ENCODE measurements around the gene NOX1.
"Not testable (repeated sequence)": the region's sequence is repeated elsewhere in the genome, so short reads cannot be mapped to it uniquely, and the experiment has no call there.

NOX1 gene

DNA sequence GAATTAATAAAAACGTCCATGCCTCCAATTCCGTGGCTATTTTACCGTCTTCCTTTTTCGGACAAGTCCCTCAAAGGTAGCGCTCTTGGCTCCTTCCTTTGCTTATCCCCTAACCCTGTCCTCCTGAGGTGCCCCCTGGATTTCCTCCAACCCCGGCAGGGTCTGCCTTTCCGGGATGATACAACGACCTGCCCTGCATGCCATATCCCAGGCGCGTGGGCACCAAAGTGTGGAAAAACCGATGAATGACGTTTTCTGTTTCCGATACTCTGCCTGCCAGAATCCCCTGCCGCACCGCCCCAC is 54.7 kb downstream of the NOX1 start:
- no peak for DNase-seq (ENCODE audit: low spot score)

DNA sequence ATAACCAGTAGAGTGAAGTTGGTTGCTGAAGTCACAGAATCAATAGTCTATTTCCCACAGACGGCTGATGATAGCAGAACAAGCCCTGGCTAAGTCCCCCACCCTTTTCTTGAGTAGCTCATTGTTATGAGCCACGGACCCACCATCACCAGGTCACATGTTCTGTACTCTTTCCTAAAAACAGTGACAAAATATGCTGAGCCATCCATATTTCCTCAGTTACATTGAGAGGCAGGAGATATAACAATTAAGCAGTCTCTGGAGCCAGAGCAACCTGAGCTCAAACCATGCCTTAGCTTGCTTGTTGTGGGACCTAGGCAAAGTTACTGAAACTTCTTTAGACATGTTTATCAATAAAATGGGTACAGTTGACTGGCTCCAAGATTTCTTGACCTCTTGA is 56.8 kb downstream of the NOX1 start:
- DNase-seq (ENCODE audit: low spot score) = no peak

DNA sequence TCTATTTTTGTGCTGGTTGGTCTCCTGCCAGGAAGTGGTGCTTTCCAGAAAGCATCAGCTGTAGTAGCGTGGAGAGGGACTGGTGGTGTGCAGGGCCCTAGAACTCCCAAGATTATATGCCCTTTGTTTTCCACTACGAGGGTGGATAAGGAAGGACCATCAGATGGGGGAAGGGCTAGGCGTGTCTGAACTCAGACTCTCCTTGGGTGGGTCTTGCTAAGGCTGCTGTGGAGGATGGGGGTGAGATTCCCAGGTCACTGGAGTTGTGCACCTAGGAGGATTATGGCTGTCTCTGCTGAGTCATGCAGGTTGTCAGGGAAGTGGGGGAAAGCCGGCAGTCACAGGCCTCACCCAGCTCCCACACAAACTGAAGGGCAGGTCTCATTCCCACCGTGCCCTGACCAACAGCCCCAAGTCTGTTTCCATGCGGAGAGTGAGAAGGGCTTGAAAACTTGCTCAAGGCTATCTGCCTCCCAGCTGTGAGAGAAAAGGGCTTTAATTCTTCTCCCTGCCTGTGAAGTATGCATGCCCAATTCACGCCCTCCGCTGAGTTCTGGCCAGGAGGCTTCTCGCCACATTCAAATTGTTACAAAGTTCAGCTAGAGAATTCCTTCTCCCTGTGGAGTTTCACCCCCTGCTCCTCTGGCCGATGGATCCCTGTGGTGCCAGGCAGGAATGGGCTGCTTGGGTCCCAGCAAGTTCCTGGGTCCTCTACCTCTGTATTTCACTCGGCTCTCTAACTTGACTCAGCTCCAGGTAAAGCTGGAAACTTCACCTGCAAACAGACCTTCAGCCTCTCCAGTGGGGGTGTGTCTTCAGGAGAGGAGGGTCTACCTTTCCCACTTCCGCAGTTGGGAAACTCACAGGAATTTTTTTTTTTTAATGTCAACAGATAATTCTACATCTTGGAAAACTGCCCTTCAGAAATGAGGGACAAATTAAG is 61.7 kb downstream of the NOX1 start:
- DNase-seq (ENCODE audit: low spot score) = peak; percentile 46

DNA sequence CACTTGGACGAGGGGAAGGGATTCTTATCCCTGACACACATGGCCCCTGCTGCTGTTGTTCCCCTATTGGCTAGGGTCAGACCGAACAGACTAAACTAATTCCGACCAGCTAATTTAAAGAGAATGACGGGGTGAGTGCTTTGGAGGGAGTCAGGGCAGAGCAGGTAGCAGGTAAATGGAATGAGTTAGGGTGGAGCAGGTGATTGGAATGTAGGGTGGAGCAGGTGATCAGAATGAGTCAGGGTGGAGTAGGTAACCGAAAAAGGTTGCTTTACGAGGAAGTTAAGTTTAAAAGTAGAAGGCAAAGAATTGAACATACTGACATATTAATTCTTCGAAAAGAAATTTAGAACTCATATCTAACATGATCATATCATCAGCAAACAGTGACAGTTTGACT is 65.9 kb downstream of the NOX1 start:
- DNase-seq (ENCODE audit: low spot score) = not testable (repeated sequence)

DNA sequence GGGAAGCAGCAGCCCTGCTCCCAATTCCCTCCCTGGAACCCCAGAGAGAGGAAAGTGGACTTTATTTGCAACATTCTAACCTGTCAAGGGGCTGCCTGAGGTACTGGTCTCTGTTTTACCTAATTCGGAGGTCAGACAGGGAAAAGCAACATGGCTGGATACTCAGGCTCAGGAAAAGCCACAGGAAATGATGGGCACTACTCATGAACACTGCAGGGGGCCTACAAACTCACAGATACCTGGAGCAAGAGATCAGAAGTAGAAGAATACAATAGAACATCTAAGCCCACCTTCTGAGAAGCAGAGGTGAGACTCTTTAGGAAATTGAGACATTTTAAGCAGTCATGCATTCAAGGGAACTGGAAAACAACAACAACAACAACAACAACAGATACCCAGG is 69.4 kb downstream of the NOX1 start:
- DNase-seq (ENCODE audit: low spot score) = no peak

DNA sequence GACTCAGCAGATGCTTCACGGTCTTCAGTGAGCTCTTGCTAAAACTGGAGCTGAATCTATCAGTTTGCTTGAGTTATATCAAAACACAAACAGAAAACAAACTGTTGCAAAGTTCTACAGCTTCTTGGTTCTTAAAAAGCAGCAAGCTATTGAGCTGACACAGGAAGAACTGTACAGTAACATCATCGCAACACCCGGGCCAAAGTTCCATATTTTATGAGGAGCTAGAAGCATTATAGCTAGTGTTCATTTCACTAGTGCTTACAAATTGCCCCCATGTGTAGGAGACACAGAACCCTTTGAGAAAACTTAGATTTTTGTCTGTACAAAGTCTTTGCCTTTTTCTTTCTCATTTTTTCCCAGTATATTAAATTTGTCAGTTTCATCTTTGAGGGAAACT is 71.3 kb downstream of the NOX1 start:
- no peak for DNase-seq (ENCODE audit: low spot score)

DNA sequence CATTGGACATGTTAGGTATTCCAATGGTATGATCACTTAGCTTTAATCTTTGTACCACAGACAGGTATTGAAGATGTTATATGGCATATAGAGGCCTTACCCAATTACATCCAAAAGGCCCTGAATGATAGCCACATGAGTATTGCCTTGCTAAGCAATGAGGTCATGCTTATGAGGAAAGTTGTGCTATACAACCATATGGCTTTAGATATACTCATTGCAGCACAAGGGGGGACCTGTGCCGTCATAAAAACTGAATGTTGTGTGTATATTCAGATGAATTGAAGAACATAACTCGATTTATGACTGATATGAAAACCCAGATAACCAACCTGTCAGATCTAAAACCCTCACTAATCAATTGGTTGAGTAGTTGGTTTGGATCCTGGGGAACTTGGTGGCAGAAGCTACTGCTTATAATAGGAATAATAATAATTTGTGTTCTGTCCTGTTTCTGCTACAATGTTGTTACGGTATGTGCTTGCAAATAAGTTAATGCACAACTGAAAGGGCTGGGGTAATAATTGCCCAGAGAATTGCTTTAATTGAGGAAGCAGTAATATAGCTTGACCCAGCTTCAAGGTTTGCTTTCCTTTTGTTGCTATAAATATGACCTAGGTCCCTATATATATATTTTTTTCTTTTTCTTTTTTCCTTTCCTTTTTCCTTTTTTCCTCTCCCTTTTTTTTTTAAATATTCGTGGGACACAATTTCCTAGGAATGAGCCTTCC is 75.5 kb downstream of the NOX1 start:
- DNase-seq (ENCODE audit: low spot score) = no peak

DNA sequence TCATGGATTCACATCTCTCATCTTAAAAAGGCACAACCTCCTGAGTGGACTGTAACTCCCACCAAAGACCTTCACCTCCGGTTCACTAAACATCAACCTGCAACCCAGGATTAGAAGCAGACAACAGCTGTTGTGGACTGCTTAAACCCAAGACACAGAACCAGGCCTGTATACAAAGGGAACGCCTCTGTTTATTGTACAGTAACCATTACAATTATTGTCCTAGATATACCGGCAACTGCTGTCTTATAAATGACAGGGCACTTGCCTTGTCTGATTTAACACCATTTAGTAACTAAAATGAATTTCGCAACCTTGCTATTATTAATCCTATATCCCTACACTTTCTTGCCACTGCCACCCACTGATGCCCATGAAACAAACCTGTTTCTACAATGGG is 76.8 kb downstream of the NOX1 start:
- DNase-seq (ENCODE audit: low spot score) = no peak

DNA sequence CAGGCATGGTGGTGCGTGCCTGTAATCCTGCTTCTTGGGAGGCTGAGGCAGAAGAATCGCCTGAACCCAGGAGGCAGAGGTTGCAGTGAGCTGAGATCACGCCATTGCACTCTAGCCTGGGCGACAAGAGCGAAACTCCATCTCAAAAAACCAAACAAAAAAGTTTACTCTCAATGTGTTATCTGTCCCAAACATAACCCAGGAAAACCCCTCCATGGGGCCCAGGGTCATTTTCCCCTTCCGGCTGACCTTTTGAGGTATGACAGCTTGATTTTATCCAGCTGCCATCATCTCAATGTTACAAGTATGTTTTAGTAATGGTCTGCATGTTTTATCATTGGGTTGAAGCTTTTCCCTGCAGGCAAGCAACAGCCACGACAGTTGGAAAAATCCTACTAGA is 77.8 kb downstream of the NOX1 start:
- DNase-seq (ENCODE audit: low spot score) = not testable (repeated sequence)

Data from ecto neural progenitor cell (in vitro differentiated cells).